ENCODE measurements around the gene KIF26B. TPM values are rescaled to one million over a fixed set of nuclear protein-coding genes. Genes with fewer than 3 reads are reported as not detected.

Gene KIF26B
- total RNA-seq, 1 donor = 0.54 TPM

DNA sequence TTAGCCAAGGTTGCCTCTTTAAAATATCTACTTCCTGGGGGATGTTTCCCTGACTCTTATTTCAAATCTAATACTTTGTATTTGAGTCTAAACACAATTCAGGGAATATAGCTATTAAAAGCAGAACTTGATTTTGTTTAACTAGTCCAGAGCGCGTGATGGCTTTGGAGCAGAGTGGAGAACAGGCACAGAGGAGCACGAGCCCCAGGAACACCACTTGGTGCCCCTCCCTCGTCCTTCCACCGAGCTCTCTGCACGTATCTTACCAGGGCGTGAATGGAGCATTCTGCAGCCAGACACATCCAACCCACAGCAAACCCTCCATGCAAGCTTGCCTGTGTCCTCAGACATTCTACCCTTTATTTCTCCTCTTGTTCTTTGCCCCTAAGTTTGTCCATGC is 14.1 kb downstream of the KIF26B start:
- no peak for DNase-seq (ENCODE audit: low read depth in 2 of 3, low spot score in 2 of 3)

DNA sequence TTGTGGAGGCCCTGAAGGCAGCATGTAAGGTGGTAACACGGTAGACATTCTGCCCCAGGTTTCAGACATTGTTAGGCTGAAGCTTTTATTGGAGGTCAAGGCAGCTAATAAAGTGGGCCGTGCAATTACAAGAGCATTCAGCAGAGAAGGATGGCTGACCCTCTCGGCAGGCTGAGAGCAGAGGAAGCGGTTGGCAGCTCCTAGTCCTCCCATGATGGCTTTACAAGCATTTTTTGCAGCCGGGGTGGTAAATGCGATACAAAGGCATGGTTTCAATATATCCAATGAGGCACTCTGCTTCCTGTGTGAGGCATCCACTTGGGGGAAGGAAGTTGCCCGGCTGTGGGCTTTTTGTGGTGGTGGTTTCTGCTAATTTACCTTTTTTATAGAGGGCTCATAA is 14.6 kb downstream of the KIF26B start:
- DNase-seq (ENCODE audit: low read depth in 2 of 3, low spot score in 2 of 3) = peak in 2 of 3 donors; percentile 41 to 56

DNA sequence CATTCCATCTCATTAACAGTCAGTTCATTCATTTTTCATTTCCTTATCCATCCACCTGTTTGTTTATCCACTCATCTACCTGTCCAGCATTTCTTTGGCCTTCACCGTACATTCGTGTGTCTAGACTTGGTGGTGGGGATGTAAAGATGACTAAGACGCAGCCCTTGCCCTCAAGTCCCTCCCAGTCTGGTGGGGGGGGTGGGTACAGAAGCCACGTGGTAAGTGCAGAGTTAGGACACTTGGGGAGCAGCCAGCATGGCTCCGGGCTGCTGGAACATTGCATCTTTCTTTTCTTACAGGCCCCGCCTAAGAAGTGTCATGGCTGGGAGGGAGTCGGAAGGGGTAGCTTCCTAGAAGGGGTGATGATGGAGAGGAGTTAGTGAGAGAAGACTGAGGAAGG is 17.2 kb downstream of the KIF26B start:
- DNase-seq (ENCODE audit: low read depth in 2 of 3, low spot score in 2 of 3) = no peak

DNA sequence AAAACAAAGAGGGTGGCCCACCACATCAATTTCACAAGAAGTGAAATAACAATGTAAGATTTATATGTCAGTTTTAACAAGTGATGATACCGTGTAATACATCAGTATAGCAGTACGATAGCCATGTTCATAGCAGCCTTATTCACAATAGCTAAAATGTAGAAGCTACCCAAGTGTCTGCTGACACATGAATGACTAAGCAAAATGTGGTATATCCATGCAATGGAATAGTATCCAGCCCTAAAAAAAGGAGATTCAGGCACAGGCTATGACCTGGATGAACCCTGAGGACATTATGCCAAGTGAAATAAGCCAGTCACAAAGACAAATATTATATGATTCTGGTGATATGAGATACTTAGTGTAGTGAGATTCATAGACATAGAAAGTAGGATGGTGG is 18.0 kb downstream of the KIF26B start:
- no peak for DNase-seq (ENCODE audit: low read depth in 2 of 3, low spot score in 2 of 3)

DNA sequence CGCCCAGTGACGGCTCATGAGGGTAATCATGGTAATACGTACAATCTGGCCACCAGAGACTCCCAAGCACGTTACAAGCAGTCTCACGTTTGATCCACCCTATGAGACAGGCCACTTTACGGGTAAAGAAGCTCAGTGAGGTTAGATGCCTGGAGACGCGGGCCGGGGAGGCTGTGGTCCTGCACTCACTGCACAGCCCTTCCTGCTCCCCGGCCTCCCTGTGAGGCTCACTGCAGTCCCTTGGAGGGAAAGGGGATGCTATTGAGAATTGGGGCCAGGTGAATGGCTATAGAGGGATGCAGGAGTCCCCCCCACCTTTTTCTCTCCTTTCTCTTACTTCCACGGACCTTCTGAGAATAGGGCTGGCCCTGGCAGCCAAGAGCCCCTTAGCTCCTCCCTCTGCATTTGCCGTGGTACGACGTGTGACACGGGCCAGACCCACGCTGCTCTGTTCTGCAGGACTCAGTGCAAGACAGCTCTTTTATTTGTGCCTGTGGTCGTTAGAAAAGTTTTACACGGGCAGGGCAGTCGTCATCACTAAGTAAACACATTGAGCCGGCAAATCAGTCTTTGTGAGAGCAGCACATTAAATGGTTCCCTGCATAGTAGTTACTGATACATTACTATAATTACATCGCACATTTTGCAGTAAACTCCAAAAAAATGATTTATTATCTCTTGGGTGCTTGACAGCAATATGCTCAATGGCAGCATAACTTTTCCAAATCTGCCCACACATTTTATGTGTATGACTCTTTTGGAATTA is 18.8 kb downstream of the KIF26B start:
- no peak for DNase-seq (ENCODE audit: low read depth in 2 of 3, low spot score in 2 of 3)

DNA sequence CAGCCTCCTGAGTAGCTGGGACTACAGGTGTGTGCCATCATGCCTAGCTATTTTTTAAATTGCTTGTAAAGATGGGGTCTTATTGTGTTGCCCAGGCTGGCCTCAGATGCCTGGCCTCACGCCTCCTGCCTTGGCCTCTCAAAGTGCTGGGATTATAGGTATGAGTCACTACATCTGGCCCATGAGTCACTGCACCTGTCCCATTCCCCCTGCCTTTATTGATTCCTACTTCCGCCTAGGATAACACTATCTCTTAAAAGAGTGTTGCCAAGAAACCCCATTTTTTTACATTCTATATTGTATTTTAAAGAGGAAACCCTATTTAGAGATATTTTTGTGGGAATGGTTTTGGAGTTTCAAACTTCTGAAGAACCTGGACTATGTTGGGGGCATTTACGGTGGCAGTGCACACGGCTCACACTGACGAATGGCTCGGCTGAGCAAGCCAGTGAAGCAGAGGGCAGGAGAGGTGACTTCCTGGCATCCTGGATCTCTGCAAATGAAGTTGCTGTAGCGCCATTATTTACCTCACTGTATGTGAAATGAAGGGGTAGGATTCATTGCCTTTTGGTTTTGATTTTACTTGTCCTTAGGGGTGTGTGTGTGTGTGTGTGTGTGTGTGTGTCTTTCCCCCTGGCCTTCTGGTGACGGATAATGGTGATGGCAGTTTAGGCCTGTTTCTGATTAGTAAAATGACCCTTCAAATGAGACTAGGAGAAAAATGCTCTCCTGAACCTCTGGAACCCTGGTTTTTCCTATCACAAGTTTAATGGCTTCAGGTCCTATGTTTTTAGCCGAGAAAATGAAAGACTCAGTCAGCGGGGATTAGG is 22.5 kb downstream of the KIF26B start:
- no peak for DNase-seq (ENCODE audit: low read depth in 2 of 3, low spot score in 2 of 3)

DNA sequence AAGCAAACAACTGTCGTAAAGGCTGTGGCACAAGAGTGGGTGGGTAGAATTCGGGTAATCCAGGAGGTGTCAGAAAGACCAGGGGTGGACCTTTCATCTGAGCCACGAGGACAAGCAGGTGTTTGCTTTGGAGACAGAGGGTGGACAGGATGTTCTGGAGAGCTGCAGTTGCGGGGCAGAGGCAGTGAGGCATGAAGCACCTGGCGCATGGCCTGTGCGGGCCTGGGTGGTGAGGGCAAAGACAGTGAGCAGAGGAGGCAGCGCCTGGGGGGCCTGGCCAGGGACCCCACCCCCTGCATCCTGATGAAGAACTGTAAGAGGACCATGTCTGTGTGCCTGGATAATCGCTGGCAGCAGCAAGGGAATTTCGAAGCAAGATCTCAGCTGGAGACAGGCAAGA is 24.9 kb downstream of the KIF26B start:
- DNase-seq (ENCODE audit: low read depth in 2 of 3, low spot score in 2 of 3) = no peak

DNA sequence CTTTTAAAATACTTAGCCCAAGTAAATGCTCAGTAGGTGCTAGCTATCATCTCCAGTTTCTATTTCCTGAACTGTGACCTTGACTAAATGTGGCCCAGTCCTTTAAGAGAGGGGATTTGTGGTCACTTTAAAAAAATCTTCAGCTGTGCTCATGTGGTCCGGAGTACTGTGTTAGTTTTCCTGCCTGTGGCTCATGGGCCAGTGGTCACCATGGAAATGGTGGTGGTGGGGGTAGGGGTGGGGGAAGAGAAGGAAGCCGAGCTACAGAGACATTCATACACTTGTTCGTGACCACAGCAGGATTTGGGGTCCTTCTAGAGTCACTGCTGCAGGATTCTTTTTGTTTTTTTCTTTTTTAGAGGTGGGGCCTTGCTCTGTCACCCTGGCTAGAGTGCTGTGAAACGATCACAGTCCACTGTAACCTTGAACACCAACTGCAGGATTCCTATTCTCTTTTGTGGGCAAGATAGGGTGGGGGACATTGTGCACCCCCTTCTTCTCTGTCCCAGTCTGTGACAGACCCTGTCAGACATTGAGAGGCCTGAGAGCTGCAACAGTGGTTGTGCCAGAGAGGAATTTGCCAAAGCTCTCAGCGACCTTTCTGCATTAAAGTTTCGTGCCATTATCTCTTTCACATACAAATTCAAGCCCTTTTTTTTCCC is 25.8 kb downstream of the KIF26B start:
- DNase-seq (ENCODE audit: low read depth in 2 of 3, low spot score in 2 of 3) = peak in 2 of 3 donors; percentile 73 to 81

DNA sequence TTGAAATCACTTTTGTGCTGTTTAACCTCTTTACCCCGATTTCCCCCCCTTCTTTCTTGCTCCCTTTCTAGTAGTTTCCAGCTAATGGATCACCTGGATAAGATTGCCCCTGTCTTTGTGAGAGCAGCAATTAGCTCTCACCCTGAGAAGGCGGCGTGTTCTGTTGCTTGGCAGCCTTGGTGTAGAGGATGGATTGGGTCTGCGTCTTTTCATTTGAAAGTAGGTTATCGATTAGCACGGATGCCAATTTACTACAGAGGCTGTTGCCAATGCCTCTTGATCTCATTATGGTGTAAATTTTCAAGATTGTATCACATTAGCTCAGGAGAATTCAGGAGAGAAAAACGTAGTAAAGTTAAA is 26.4 kb downstream of the KIF26B start:
- no peak for DNase-seq (ENCODE audit: low read depth in 2 of 3, low spot score in 2 of 3)

DNA sequence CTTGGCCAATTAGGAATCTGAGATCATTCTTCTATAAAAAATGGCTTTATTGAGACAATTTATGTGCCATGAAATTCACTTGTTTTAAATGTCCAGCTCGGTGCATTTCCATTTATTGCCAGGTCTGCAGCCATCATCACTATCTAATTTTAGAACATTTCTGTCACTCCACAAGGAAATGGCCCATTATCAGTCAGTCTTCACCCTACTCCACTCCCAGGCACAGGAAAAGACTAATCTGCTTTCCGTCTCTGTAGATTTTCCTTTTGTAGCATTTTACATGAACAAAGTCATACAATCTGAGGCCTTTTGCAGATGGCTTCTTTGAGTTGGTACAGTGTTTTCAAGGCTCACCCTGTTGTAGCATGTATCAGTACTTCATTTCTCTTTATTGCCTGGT is 27.2 kb downstream of the KIF26B start:
- no peak for DNase-seq (ENCODE audit: low read depth in 2 of 3, low spot score in 2 of 3)

DNA sequence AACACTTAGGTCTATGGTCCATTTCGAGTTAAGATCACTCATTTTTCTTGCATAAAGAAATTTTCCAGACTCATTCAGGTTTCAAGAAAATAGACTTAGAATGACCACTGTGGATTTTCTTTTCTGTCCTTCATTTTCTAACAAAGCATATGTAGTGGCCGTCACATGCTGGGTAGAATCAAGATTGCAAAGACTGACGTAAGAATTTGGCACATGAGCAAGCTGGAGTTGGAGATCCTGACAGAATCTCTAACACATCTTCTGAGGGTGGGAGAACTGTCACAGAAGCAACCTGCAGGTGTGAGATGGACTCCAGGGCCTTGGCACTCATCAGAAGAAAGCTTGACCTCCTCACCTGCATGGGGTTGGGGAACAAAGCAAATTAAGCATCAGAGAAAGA is 28.6 kb downstream of the KIF26B start:
- DNase-seq (ENCODE audit: low read depth in 2 of 3, low spot score in 2 of 3) = no peak

DNA sequence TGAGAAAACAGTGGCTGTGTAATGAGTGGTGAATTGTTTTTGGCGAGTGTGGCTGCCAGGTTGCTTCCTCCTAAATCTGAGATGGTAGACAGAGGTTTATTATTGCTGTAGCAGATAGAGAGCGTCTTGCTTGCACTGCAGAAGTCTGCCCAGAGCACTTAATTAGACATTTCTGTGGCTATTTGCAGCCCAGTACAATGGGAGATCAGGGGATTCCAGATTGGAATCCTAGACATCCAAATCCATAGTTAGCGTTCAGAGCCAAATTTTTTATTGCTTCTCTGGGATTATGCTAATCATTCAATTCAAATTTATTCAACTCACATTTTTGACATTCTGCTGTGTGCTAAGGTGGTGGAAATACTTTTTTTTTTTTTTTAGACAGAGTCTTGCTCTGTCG is 30.0 kb downstream of the KIF26B start:
- DNase-seq (ENCODE audit: low read depth in 2 of 3, low spot score in 2 of 3) = no peak

DNA sequence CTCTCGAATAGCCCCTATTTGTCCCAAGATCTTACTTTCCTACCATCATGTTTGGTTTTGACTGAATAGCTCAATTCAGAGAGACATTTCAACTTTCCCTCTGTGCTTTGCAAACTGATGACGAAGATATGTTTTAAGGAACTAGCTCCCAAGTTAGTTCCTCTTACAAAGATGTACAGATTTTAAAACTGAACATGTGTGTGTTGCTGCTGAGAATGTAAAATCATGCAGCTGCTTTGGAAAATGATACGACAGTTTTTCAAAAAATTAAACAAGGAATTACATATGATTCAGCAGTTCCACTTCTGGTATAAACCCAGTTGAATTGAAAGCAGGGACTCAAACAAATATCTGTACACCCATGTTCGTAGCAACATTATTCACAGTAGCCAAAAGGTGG is 33.6 kb downstream of the KIF26B start:
- peak in 2 of 3 donors; percentile 46 to 84 for DNase-seq (ENCODE audit: low read depth in 2 of 3, low spot score in 2 of 3)

DNA sequence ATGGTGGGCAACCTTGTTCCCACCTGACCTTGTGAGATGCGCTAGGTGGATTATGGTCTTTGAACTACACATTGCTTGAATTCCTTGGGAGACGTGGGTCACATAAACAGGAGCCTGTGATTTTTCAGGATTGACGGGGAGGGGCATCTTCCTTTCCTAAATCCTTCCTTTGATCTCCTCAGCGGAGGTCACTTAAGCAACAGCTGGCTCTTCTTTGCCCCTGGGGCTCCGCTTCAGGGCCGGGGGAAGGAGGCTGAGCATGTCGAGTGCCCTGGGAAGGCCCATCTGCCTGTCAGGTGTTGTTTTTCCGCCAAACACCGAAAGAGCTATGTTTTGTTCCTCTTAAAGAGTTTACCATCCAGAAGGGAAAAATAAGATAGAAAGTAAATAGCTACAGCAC is 40.6 kb downstream of the KIF26B start:
- no peak for DNase-seq (ENCODE audit: low read depth in 2 of 3, low spot score in 2 of 3)

DNA sequence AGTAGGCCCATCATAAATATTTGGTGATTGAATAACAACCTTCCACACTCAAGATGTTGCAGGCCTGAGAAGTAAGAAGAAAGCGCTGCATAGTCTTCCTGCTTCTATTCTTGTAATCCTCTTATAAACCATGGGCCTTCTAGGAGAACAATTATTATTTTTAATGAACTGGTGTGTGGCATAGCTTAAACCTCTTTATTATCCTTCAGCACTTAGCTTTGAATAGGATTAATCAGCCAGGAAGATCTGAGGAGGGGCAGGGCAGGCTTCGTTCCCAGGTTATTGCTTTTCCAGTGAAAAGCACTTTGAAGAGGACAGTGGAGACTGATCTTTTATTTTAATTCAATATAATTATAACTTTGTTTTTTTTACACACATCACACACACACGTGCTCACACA is 42.3 kb downstream of the KIF26B start:
- DNase-seq (ENCODE audit: low read depth in 2 of 3, low spot score in 2 of 3) = no peak

DNA sequence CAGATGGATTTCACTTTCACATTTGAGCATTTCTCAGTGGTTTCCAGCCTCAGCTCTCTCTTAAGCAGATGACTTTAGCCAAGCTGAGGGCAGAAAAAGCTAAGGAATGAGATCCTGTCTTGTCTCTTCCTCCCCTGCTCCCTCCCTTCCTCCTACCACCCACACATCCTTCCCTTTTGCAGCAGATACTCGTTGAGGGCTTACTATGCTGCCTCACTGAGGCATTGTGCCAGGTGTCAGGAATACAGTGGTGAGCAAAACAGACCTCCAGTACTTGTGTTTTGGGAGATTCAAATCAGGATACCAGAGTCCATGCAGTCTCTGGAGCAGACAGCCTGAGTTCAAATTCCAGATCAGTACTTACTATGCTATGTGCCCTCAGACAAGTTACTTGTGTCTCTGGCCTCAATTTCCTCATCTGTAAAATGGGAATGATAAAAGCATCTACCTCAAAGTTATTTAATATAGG is 43.2 kb downstream of the KIF26B start:
- peak in 1 of 3 donors; percentile 21 for DNase-seq (ENCODE audit: low read depth in 2 of 3, low spot score in 2 of 3)

DNA sequence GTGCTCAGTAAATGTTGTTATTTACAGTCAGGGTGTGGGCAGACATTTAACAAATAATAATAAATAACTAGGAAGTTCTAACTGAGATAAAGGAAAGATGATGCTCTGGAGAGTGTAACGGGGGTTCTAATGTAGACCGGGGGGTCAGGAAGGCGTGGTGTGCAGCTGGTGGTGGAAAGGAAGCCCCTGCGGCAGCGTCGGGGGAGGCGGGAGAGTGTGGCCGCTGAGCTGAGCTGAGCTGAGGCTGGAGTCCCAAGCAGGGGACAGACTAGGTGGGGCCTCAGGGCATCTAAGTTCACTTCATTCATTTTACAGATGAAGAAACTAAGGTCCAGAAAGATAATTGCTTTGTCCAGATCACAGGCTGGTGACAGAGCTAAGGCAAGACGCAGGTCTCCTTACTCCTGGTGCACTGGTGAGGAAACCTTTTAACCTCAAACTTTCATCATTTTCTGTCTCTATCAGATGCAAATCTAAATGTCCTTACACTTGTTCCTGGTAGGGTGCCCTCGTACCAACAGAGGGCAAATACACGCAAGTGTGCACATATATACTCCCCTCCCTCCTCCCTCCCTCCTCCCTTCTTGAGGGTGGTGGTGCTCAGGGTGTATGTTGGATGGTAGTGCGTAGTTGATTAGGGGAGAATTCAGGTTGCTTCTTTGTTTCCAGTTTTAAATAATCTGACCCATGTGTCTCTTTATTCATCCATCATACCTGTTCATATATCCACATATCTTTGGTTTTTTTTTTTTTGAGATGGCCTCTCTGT is 44.1 kb downstream of the KIF26B start:
- peak in 1 of 3 donors; percentile 52 for DNase-seq (ENCODE audit: low read depth in 2 of 3, low spot score in 2 of 3)

DNA sequence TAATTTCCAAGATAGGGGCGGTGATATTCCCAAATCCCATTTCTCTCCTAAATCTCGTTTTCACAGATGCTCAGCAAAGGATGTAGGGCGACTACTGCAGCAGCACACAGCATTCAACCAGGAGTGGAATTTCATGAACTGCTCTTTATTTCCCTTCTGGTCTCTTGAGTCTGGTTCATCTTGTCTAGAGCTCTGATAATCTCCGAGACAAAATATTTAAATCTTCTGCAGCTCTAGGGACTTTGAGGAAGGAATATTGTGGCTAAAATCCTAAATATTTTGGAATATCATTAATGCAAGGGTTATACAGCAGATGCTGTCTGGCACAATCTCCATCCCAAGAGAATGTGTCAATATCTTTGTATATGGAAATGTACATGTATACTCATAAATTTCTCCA is 45.4 kb downstream of the KIF26B start:
- no peak for DNase-seq (ENCODE audit: low read depth in 2 of 3, low spot score in 2 of 3)

DNA sequence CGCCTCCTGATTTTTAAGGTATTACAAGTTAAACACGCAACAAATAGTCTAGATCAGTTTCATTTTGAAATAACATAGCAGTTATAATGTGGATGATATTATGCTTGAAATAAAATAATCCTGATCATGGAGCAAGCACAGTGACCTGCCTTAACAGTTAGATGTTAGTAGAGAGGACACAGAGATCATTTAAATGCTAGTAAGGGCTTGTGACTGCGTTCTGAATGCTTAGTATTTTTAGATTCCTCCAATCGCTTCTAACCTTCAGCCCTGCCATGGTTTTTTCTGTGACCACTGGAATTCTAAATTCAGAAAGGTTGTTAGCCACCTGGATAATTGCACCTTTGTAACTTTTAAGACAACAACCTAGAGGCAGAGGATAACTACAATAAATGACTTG is 46.4 kb downstream of the KIF26B start:
- no peak for DNase-seq (ENCODE audit: low read depth in 2 of 3, low spot score in 2 of 3)

DNA sequence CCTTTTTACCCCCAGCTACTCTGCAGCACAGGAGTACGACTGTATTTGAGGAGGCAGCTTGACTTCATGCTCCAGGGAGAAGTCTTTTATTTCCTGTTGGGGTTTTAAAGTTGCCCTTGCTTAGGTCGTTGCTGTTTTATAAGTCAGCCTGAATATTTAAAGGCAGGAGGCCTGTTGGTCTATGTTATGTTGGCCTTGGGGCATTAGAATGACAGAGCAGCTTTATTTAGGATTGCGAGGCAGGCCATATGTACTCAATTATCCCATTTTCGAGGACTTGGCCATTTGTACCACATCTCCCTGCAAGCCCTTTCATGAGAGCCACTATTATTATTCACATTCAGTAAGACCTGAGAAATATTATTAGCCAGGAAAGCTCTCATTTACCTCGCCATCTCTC is 47.0 kb downstream of the KIF26B start:
- no peak for DNase-seq (ENCODE audit: low read depth in 2 of 3, low spot score in 2 of 3)

DNA sequence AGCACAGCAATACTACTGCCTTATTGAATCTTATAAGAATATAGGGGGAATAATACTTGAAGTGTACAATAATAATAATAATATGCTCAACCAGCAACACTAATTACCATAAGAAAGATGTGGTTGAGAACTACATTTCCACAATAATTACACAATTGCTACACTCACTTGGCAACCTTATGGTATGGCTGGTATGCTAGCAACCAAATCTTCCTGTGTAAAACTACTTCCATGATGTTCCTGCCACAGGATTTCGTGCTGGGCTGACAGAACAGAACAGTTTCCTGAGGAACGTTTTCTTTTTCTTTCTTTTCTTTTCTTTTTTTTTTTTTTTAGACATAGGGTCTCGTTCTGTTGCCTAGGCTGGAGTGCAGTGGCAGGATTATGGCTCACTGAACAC is 50.6 kb downstream of the KIF26B start:
- no peak for DNase-seq (ENCODE audit: low read depth in 2 of 3, low spot score in 2 of 3)

Measured in hematopoietic multipotent progenitor cell (in vitro differentiated cells).